GM21576 (cell line): ENCODE measurements around the gene KLHL15.
A peak's percentile ranks its signal among the peaks of the same experiment; 100 is the strongest.
"Not testable (repeated sequence)": the region's sequence is repeated elsewhere in the genome, so short reads cannot be mapped to it uniquely, and the experiment has no call there.

Experiments used
- ATAC-seq: cut with Tn5 transposase; IDR thresholded peaks from one replicate; pipeline ENCODE4 v1.9.1; 2021; ENCODE audit warnings: mild to moderate bottlenecking, moderate library complexity; ENCODE audit not compliant: unreplicated experiment

KLHL15 gene

GRCh38 chrX:24018809-24019208 is 8.2 kb downstream of the KLHL15 start:
- ATAC-seq = no peak

- no peak for ATAC-seq
These were observed 9.3 kb downstream of the KLHL15 start for GRCh38 chrX:24017674-24018073.

- peak; percentile 85 for ATAC-seq
These were observed 12.5 kb downstream of the KLHL15 start for GRCh38 chrX:24014388-24015018.

- no peak for ATAC-seq
These were observed 14.7 kb downstream of the KLHL15 start for GRCh38 chrX:24012266-24012665.

GRCh38 chrX:24005867-24006266 is 21.1 kb downstream of the KLHL15 start:
- no peak for ATAC-seq

GRCh38 chrX:24005028-24005427 is 22.0 kb downstream of the KLHL15 start:
- no peak for ATAC-seq

GRCh38 chrX:24002792-24003191 is 24.2 kb downstream of the KLHL15 start:
- no peak for ATAC-seq

- ATAC-seq = peak; percentile 59
These were observed 24.8 kb downstream of the KLHL15 start for GRCh38 chrX:24002167-24002566.

- ATAC-seq = no peak
These were observed 27.3 kb downstream of the KLHL15 start for GRCh38 chrX:23999671-24000070.

- no peak for ATAC-seq
These were observed 33.9 kb downstream of the KLHL15 start for GRCh38 chrX:23993012-23993633.

- ATAC-seq = no peak
These were observed 34.6 kb downstream of the KLHL15 start for GRCh38 chrX:23992431-23992830.

- ATAC-seq = no peak
These were observed 36.5 kb downstream of the KLHL15 start for GRCh38 chrX:23990455-23990854.

GRCh38 chrX:23989689-23990088 is 37.3 kb downstream of the KLHL15 start:
- ATAC-seq = no peak

GRCh38 chrX:23982891-23983290 is 44.1 kb downstream of the KLHL15 start:
- ATAC-seq = no peak

- ATAC-seq = no peak
These were observed 45.3 kb downstream of the KLHL15 start for GRCh38 chrX:23981711-23982110.

- ATAC-seq = no peak
These were observed 45.8 kb downstream of the KLHL15 start for GRCh38 chrX:23981222-23981621.

GRCh38 chrX:23980011-23980441 is 47.0 kb downstream of the KLHL15 start:
- no peak for ATAC-seq

- ATAC-seq = no peak
These were observed 48.5 kb downstream of the KLHL15 start for GRCh38 chrX:23978491-23978890.

GRCh38 chrX:23965630-23966029 is 61.4 kb downstream of the KLHL15 start:
- ATAC-seq = not testable (repeated sequence)

GRCh38 chrX:23964191-23964590 is 62.8 kb downstream of the KLHL15 start:
- no peak for ATAC-seq

GRCh38 chrX:23959781-23960180 is 67.2 kb downstream of the KLHL15 start:
- ATAC-seq = no peak

GRCh38 chrX:23954396-23954795 is 72.6 kb downstream of the KLHL15 start:
- no peak for ATAC-seq

GRCh38 chrX:23953908-23954269 is 73.1 kb downstream of the KLHL15 start:
- ATAC-seq = no peak
